Measurements from ENCODE around the gene ETS1.
A peak's percentile ranks its signal among the peaks of the same experiment; 100 is the strongest.

GRCh38 chr11:128522943-128523518, 64.3 kb downstream of the ETS1 start:
- TF ChIP-seq POLR2AphosphoS5 (IDR thresholded peaks at IDR 0.05; ENCODE audit: low read depth, low read length) (peak; percentile 5), REST (IDR thresholded peaks at IDR 0.05; ENCODE audit: insufficient read depth in 1 of 2, low read depth in 2 of 2, low read length in 2 of 2) (no peak), TAF1 (IDR thresholded peaks at IDR 0.05; ENCODE audit: borderline replicate concordance, insufficient read depth, low read length) (no peak), SIN3A (IDR thresholded peaks at IDR 0.05; ENCODE audit: borderline replicate concordance, insufficient read depth, low read length) (no peak)
